GM18907 (cell line): ENCODE results near the gene NKAIN2.
"Not testable (repeated sequence)": the region's sequence is repeated elsewhere in the genome, so short reads cannot be mapped to it uniquely, and the experiment has no call there.

Source experiments
- ATAC-seq: cut with Tn5 transposase; IDR thresholded peaks from one replicate; pipeline ENCODE4 v1.9.1; 2021; ENCODE audit warnings: mild to moderate bottlenecking, moderate library complexity; ENCODE audit not compliant: unreplicated experiment

Gene NKAIN2

DNA sequence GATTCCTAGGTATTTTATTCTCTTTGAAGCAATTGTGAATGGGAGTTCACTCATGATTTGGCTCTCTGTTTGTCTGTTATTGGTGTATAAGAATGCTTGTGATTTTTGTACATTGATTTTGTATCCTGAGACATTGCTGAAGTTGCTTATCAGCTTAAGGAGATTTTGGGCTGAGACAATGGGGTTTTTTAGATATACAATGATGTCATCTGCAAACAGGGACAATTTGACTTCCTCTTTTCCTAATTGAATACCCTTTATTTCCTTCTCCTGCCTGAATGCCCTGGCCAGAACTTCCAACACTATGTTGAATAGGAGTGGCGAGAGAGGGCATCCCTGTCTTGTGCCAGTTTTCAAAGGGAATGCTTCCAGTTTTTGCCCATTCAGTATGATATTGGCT is 363.6 kb downstream of the NKAIN2 start:
- not testable (repeated sequence) for ATAC-seq

DNA sequence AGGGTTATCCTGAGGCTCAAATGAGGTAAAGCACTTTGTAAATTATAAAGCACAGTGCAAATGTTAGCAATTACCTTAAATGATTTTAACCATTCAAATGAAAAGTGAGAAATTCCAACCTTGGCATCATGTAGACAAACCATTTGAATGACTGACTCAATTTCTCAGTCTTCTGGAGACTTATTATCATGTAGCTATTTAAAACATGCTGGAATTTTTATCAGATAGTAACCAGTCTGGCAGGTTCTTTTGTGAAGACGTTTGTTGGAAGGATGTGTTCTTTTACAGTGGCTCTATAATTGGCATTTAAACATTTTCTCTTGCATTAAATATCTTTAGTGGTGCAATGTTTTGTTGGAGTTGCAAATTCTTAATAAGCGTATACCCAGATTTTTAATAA is 386.6 kb downstream of the NKAIN2 start:
- no peak for ATAC-seq

DNA sequence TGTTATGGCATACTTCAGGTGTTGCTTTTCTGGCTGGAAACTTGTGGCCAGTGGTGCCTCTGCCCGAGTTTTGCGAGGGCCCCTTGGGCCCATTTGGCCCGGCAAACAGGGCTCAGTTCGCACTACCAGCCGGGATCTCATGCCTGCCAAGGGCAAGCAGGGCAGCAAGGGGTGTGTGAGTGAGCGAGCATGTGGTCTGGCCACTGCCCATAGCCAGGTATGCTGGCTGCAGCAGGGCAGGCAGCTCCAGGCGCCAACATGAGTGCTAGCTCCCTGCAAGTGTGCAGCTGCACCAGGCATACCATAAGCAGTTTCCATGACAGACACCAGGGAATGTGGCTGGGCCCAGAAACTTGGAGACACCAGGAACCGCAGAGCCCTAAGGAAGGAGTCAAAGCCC is 389.5 kb downstream of the NKAIN2 start:
- no peak for ATAC-seq

- ATAC-seq, result no peak
Observed at GRCh38 chr6:124197148-124197547, 393.5 kb downstream of the NKAIN2 start.

DNA sequence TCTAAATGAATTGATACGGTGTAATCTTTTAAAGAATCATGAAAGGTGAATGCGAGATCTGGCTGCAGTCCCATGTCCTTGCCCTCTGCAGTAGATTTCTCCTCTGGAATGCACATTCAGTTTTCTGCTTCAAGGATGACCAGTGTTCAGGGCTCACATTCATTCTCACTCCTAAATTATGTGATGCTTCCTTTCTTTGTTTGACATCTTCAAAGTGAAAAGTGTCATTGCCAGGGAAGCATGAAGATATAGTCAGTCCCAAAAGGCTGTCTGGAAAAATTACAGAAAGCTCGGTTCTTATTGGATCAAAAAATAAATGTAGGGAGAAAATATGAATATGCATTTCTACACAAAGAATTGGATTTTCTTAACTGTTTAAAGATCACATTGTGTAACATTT is 395.6 kb downstream of the NKAIN2 start:
- no peak for ATAC-seq

DNA sequence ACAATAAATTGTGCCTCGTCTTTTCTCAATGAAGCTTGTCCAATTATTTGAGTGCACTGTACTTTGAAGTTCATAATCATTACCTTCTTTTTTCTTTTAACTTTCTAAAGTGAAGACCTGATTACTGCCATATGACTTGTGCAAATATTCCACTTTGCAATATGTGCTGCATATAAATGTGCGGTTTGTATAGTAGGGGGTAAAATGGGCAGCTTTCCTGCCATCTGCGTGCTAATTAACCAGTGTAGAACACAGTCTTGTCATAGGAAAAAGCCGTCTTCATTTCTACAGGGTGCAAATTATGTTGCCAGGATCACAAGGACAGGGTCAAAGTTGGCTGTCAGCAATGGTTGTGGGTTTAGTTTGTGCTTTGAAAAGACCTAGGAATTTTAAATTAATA is 397.0 kb downstream of the NKAIN2 start:
- no peak for ATAC-seq

DNA sequence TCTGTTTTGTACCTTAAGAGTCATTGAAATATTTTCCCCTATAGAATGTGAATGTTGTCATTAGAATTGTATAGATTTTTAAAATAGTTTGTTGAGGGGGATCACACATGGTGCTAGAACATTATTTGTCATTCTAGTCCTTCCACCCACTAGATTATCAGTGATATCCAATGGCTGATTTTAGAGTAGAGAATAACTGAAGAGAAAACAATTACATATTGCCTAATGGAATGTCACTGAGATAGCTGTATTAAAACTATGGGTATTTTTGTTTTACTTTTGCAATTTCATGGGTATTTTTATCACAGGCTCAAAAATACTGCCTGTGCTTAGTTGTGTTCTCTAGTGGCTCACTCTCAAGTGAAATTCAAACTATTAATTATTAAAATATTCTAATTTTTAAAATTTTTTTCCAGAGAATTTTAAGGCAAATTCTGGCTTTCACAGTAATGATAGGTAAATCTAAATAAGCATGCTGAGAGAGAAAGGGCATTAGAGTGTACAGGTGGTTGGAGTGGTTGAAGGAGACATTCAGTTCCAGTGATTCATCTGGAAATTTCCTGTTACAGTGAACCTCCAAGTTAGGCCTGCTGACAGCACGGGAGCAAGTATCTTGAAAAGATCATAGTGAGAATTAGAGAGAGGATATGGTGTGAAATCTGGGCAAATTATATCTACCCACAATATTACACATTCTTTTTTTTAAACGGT is 399.6 kb downstream of the NKAIN2 start:
- no peak for ATAC-seq

- ATAC-seq, result no peak
Observed at GRCh38 chr6:124203812-124204167, 400.1 kb downstream of the NKAIN2 start.

DNA sequence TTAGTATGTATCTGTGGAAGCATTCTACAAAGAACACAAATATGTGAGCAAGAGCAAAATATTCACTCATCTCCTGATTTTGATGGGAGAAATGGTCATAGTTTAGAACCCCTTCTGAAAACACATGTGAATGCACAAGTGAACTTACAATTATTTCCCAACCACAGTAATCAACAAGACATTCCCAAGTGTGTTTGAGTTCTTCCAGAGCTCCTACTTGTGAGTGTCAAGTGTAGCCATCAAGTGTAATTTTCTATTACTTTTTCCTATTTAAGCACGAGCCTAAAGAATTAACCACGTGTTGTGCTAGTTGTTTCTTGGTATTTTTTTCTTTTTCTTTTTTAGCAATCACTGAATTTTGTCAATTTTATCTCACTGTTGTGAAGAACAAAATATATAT is 402.3 kb downstream of the NKAIN2 start:
- no peak for ATAC-seq

GRCh38 chr6:124223611-124224345 is 420.1 kb downstream of the NKAIN2 start:
- no peak for ATAC-seq

DNA sequence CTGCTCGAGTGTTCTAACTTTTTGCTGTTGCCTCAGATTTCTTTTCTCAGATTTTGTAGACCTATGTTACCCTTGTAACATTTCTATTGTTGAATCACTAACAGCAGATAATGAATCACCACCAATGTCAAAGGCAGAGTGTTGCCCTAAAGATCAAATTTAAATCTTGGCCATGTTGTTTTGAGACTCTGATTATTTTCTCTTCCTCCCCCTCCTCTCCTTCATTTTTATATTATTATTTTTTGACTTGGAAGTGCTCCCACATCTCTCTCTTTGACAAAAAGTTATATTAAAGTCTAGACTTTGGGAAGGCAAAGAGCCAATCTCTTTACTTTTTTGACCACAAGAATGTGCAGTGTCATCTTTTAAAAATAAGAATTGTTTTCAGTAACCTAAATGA is 422.7 kb downstream of the NKAIN2 start:
- no peak for ATAC-seq

GRCh38 chr6:124233221-124233620 is 429.6 kb downstream of the NKAIN2 start:
- ATAC-seq, result no peak

GRCh38 chr6:124234801-124235200 is 431.1 kb downstream of the NKAIN2 start:
- ATAC-seq, result no peak

GRCh38 chr6:124237911-124238310 is 434.2 kb downstream of the NKAIN2 start:
- no peak for ATAC-seq

GRCh38 chr6:124238408-124238807 is 434.7 kb downstream of the NKAIN2 start:
- ATAC-seq, result not testable (repeated sequence)

DNA sequence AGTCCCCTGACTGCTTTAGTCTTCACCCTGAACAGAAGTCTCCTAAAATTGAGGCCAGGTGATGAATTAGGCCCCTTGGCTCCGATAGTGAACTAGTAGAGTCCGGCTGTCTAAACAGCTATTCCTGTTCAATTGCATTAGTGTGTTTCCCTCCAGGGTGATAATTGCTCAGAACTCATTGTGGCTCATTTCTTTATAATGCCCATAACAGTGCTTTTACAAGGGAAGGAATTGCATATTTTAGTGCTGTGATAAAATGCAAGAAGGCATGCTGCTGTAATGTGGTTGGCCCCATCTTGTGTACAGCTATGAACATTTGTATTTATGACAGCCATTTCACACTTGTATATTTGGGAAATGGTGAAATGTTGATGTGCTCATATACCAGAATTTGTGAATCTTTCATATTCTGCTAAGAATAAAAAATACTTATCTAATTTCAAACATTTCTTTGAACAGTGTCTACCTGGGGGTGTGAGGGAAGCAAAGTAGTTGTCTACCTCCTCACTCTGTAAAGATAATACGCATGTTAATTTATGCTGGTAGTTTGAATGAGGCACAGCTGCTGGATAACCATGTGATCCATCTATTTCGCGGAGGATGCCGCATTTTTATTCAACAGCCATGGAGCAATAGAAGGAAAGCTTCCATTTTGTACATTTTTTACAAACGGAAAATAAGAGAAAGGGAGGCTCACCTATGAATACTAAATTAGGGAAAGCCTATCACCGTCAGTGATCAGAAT is 451.4 kb downstream of the NKAIN2 start:
- no peak for ATAC-seq

DNA sequence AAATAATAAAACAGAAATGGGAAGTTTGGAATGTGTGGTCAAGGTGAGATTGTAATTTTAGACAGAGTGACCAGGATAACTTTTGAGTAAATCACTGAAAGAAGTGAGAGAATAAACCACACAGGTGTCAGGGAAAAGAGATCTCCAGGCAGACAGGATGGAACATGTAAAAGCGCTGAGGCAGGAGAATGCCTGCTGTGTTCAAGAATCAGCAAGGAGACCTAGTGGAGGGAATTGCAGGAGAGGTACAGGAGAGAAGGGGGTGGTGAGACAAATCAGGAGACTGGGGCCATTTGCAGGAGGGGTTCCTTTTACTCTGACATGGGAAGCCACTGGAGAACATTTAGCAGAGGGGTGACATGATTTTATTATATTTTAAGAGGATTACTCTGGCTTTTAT is 456.7 kb downstream of the NKAIN2 start:
- ATAC-seq, result no peak

GRCh38 chr6:124269733-124270132 is 466.1 kb downstream of the NKAIN2 start:
- no peak for ATAC-seq

DNA sequence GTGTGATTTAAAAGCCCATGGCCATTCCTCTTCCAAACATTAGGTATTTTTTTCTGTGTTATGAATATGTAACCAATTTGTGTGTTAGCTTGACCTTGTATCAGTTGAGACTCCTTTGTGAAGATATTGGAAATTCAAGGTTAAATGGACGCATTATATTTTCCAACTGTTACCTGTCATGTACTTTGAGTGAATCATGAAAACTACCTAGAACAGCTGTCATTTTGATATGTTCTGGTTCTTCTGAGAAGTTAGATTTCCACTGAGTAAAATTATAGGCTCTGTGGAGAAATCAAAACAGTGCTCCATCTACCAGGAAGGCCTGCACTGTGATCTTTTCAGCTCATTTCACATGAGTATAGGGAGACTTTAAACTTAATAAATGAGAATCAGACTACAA is 470.0 kb downstream of the NKAIN2 start:
- no peak for ATAC-seq

DNA sequence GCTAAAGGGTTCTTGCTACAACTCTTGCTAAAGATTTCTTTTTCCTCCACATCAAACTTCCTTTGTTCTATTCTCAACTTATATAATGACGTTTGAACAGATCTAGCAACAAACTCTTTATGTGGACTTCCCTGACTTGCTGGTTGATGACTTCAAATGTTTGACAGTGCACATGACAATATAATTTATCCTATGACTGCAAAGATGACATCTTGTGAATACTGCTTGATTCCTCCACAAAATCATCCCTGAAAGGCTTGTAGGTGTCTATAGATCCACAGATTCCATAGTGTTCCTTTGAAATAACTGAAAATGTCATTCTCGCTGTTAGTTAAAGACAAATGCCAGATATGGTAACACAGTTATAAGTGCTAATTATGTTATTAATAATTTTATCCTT is 478.9 kb downstream of the NKAIN2 start:
- no peak for ATAC-seq

- ATAC-seq, result no peak
Observed at GRCh38 chr6:124283486-124283885, 479.8 kb downstream of the NKAIN2 start.

GRCh38 chr6:124285146-124285545 is 481.5 kb downstream of the NKAIN2 start:
- no peak for ATAC-seq
